H9 (cell line): ENCODE measurements around the gene TMA7B. TPM values are rescaled to one million over a fixed set of nuclear protein-coding genes. Genes with fewer than 3 reads are reported as not detected.

Experiments used
- DNase-seq: peaks from one replicate; pipeline ENCODE4 v3.0.0-alpha.2; 2017
- H2AFZ ChIP-seq: one replicate; pipeline ENCODE4 v1.6.1; 2013; ENCODE audit warnings: mild to moderate bottlenecking, low read length, control low read depth, moderate library complexity
- H2AK5ac ChIP-seq: 2 replicates; pipeline ENCODE4 v1.6.1; 2013; ENCODE audit warnings: low read length, control low read depth, mixed read lengths; ENCODE audit not compliant: insufficient read length
- H2BK120ac ChIP-seq: one replicate; pipeline ENCODE4 v1.6.1; 2013; ENCODE audit warnings: low read depth, mild to moderate bottlenecking, low read length, control low read depth, inconsistent platforms; ENCODE audit not compliant: poor library complexity, severe bottlenecking
- H2BK12ac ChIP-seq: 2 replicates; pipeline ENCODE4 v1.6.1; 2013; ENCODE audit warnings: low read length, control low read depth, mixed read lengths, low read depth; ENCODE audit not compliant: insufficient read length
- H2BK15ac ChIP-seq: 2 replicates; pipeline ENCODE4 v1.6.1; 2013; ENCODE audit warnings: low read depth, low read length, control low read depth
- H2BK20ac ChIP-seq: one replicate; pipeline ENCODE4 v1.6.1; 2013; ENCODE audit warnings: low read depth, mild to moderate bottlenecking, low read length, control low read depth, inconsistent platforms; ENCODE audit not compliant: poor library complexity, severe bottlenecking
- H2BK5ac ChIP-seq: 2 replicates; pipeline ENCODE4 v1.6.1; 2013; ENCODE audit warnings: low read length, control low read depth, mixed read lengths; ENCODE audit not compliant: insufficient read length
- H3K14ac ChIP-seq: 2 replicates; pipeline ENCODE4 v1.6.1; 2013; ENCODE audit warnings: low read length, control low read depth; ENCODE audit not compliant: insufficient read depth
- H3K18ac ChIP-seq: 2 replicates; pipeline ENCODE4 v1.6.1; 2013; ENCODE audit warnings: low read depth, mild to moderate bottlenecking, mixed read lengths, low read length, control low read depth; ENCODE audit not compliant: insufficient read length
- H3K23ac ChIP-seq: 2 replicates; pipeline ENCODE4 v1.6.1; 2013; ENCODE audit warnings: low read length, control low read depth, mixed read lengths, low read depth; ENCODE audit not compliant: insufficient read length
- H3K23me2 ChIP-seq: 2 replicates; pipeline ENCODE4 v1.6.1; 2013; ENCODE audit warnings: low read depth, mild to moderate bottlenecking, mixed read lengths, low read length, control low read depth; ENCODE audit not compliant: insufficient read length, poor library complexity, severe bottlenecking
- H3K27ac ChIP-seq: 2 replicates; pipeline ENCODE4 v1.5.1; 2013; ENCODE audit warnings: low read length, control low read depth, mixed read lengths, low read depth; ENCODE audit not compliant: insufficient read length
- H3K27me3 ChIP-seq: 2 replicates; pipeline ENCODE4 v1.6.1; 2013; ENCODE audit warnings: low read length, control low read depth, inconsistent platforms; ENCODE audit not compliant: insufficient read depth
- H3K4ac ChIP-seq: 2 replicates; pipeline ENCODE4 v1.6.1; 2013; ENCODE audit warnings: low read depth, mild to moderate bottlenecking, control low read depth, inconsistent platforms, low read length, moderate library complexity
- H3K4me1 ChIP-seq: 2 replicates; pipeline ENCODE4 v1.6.1; 2013; ENCODE audit warnings: low read length, control low read depth, inconsistent platforms; ENCODE audit not compliant: insufficient read depth
- H3K4me2 ChIP-seq: 2 replicates; pipeline ENCODE4 v1.6.1; 2013; ENCODE audit warnings: low read length, control low read depth, mixed read lengths; ENCODE audit not compliant: insufficient read length, insufficient read depth
- H3K56ac ChIP-seq: 2 replicates; pipeline ENCODE4 v1.6.1; 2013; ENCODE audit warnings: low read depth, mild to moderate bottlenecking, mixed read lengths, low read length, control low read depth; ENCODE audit not compliant: insufficient read length
- H3K79me1 ChIP-seq: 2 replicates; pipeline ENCODE4 v1.6.1; 2013; ENCODE audit warnings: low read depth, mild to moderate bottlenecking, moderate library complexity, low read length, control low read depth, inconsistent platforms; ENCODE audit not compliant: insufficient read depth, poor library complexity, severe bottlenecking
- H3K79me2 ChIP-seq: 2 replicates; pipeline ENCODE4 v1.6.1; 2013; ENCODE audit warnings: low read length, control low read depth, inconsistent platforms; ENCODE audit not compliant: insufficient read depth
- H3K9ac ChIP-seq: 2 replicates; pipeline ENCODE4 v1.6.1; 2013; ENCODE audit warnings: low read length, control low read depth, mixed read lengths; ENCODE audit not compliant: insufficient read length; ENCODE audit errors: extremely low read depth
- H3K9me3 ChIP-seq: one replicate; pipeline ENCODE4 v1.6.1; 2013; ENCODE audit warnings: low read depth, low read length, inconsistent platforms; ENCODE audit not compliant: control insufficient read depth
- H3T11ph ChIP-seq: one replicate; pipeline ENCODE4 v1.6.1; 2013; ENCODE audit warnings: mild to moderate bottlenecking, low read length, control low read depth, inconsistent platforms
- H4K20me1 ChIP-seq: one replicate; pipeline ENCODE4 v1.6.1; 2013; ENCODE audit not compliant: control insufficient read depth, insufficient read length, insufficient read depth
- H4K5ac ChIP-seq: 2 replicates; pipeline ENCODE4 v1.6.1; 2013; ENCODE audit warnings: low read depth, mild to moderate bottlenecking, mixed read lengths, low read length, control low read depth; ENCODE audit not compliant: insufficient read length
- H4K8ac ChIP-seq: replicated peaks from 2 replicates; pipeline ENCODE4 v1.6.1; 2013; ENCODE audit warnings: low read length, control low read depth, mixed read lengths, low read depth; ENCODE audit not compliant: insufficient read length
- H4K91ac ChIP-seq: 2 replicates; pipeline ENCODE4 v1.6.1; 2013; ENCODE audit warnings: low read depth, mild to moderate bottlenecking, moderate library complexity, mixed read lengths, low read length, control low read depth; ENCODE audit not compliant: insufficient read length
- H3K27ac Mint-ChIP-seq, 3 experiments: 2 replicates in 2 of 3; 3 replicates in 1 of 3; pipeline ENCODE4 v1.8.0; 2020 to 2021; ENCODE audit warnings: mixed read lengths in 3 of 3, mild to moderate bottlenecking in 1 of 3, moderate library complexity in 1 of 3
- H3K27me3 Mint-ChIP-seq: 2 replicates; pipeline ENCODE4 v1.8.0; 2021; ENCODE audit warnings: low read depth, mild to moderate bottlenecking, moderate library complexity, mixed read lengths
- H3K36me3 Mint-ChIP-seq, 3 experiments: 2 replicates in 2 of 3; 3 replicates in 1 of 3; pipeline ENCODE4 v1.8.0; 2020 to 2021; ENCODE audit warnings: low read depth in 3 of 3, mixed read lengths in 3 of 3; ENCODE audit not compliant: insufficient read depth in 1 of 3
- H3K4me1 Mint-ChIP-seq, 2 experiments: 2 replicates each; pipeline ENCODE4 v1.8.0; 2020; ENCODE audit warnings: mixed read lengths in 2 of 2
- H3K4me3 Mint-ChIP-seq, 2 experiments: 2 replicates in 1 of 2; 3 replicates in 1 of 2; pipeline ENCODE4 v1.8.0; 2020 to 2021; ENCODE audit warnings: mild to moderate bottlenecking in 2 of 2, mixed read lengths in 2 of 2, moderate library complexity in 1 of 2
- H3K9me3 Mint-ChIP-seq, 2 experiments: 2 replicates in 1 of 2; 3 replicates in 1 of 2; pipeline ENCODE4 v1.8.0; 2020; ENCODE audit warnings: mild to moderate bottlenecking in 2 of 2, mixed read lengths in 2 of 2, moderate library complexity in 1 of 2
- CTCF ChIP-seq: fragments of 200-600 bp; sonication (generic); conservative IDR thresholded peaks from 3 replicates; pipeline ENCODE4 v1.8.0; 2021; ENCODE audit warnings: antibody characterized with exemption, mild to moderate bottlenecking
- WGBS: extraction: QIAGEN DNeasy Blood & Tissue Kit; methylation state at CpG from one replicate; pipeline ENCODE4 v1.1.7; 2013; ENCODE audit warnings: missing lambda C conversion rate, low lambda C conversion rate, mixed read lengths; ENCODE audit not compliant: insufficient read length; ENCODE audit errors: extremely low coverage; 5-methylcytosine and 5-hydroxymethylcytosine counted together
- total RNA-seq: library from RNA; stranded (reverse); gene quantifications from 2 replicates; pipeline ENCODE4 v1.2.1, GENCODE V29; 2021

The TMA7B gene
- total RNA-seq, 1 experiment from 2014 or later: not detected

DNA sequence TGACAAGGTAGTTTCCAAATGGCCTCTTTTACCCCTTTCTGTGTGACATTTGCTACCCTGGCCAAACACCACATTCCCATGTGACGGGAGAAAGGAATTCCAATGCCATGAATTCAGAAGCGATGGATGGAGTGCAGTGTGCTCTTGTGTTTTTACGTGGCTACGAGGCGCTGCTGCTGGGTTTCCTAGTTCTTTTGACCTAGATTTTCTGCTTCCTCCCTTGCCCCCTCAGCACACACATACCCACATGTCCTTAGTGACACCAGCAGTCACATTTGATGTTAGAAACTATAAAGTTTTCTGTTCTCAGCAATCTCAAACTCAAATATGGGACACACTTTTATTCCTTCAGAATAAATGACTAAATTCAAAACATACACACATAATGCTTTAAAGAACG is 7.8 kb upstream of the TMA7B start:
- no peak overlapping the region for H3K27ac Mint-ChIP-seq
- no peak overlapping the region for H2BK120ac ChIP-seq
- peaks cover 2% of the 10 kb centered on the region for H3K27me3 Mint-ChIP-seq
- H3K79me2 ChIP-seq: no peaks in the 10 kb centered on the region
- peaks cover 24% of the 10 kb centered on the region in 2 experiments for H3K4me1 Mint-ChIP-seq
- H2BK5ac ChIP-seq: no peak overlapping the region
- H3K36me3 Mint-ChIP-seq: no peaks in the 10 kb centered on the region
- H3K4me3 Mint-ChIP-seq: no peak overlapping the region
- no peak overlapping the region for H4K8ac ChIP-seq
- H3K23me2 ChIP-seq: no peaks in the 10 kb centered on the region
- no peak overlapping the region for H3K27ac ChIP-seq
- H3K9ac ChIP-seq: no peak overlapping the region
- WGBS: no CpG with 5 or more reads among the region's 6 CpGs
- DNase-seq: no peak
- no peak overlapping the region for H4K91ac ChIP-seq
- no peak overlapping the region for H3T11ph ChIP-seq
- H3K79me1 ChIP-seq: no peaks in the 10 kb centered on the region
- no peaks in the 10 kb centered on the region for H4K20me1 ChIP-seq
- no peak overlapping the region for H3K18ac ChIP-seq
- H2BK15ac ChIP-seq: no peak overlapping the region
- no peak for TF ChIP-seq CTCF
- no peaks in the 10 kb centered on the region for H3K9me3 ChIP-seq
- H3K14ac ChIP-seq: no peak overlapping the region; the same call in 1 of the 2 replicates
- no peak overlapping the region for H2BK12ac ChIP-seq
- no peak overlapping the region for H3K56ac ChIP-seq
- no peak overlapping the region for H3K4ac ChIP-seq
- no peak overlapping the region for H3K23ac ChIP-seq
- no peaks in the 10 kb centered on the region for H3K9me3 Mint-ChIP-seq
- H2AK5ac ChIP-seq: no peak overlapping the region
- no peaks in the 10 kb centered on the region for H3K27me3 ChIP-seq
- H3K4me1 ChIP-seq: 0 out of 2 replicates have a peak, but pooled peaks cover 3% of the 10 kb centered on the region
- H4K5ac ChIP-seq: no peak overlapping the region
- no peak overlapping the region for H2BK20ac ChIP-seq
- H3K4me2 ChIP-seq: no peak overlapping the region
- H2AFZ ChIP-seq: no peak overlapping the region
